KMS-11 (cell line): ENCODE results near the gene RRP36.
"Not testable (repeated sequence)": the region's sequence is repeated elsewhere in the genome, so short reads cannot be mapped to it uniquely, and the experiment has no call there.

Experiments
- H2AFZ ChIP-seq: fragments of 200-600 bp; sonication (generic); 2 replicates; pipeline ENCODE4 v1.6.1; 2016; ENCODE audit warnings: antibody characterized with exemption, mixed run types, low read depth
- H3K27ac ChIP-seq: fragments of 200-600 bp; sonication (generic); 2 replicates; pipeline ENCODE4 v1.6.1; 2016; ENCODE audit warnings: mild to moderate bottlenecking, mixed run types
- H3K27me3 ChIP-seq: fragments of 200-600 bp; sonication (generic); 2 replicates; pipeline ENCODE4 v1.6.1; 2017; ENCODE audit warnings: mild to moderate bottlenecking, low read depth, mixed run types, moderate library complexity; ENCODE audit not compliant: insufficient read depth
- H3K36me3 ChIP-seq: fragments of 200-600 bp; sonication (generic); 2 replicates; pipeline ENCODE4 v1.6.1; 2017; ENCODE audit warnings: mild to moderate bottlenecking, mixed run types; ENCODE audit not compliant: insufficient read depth
- H3K4me1 ChIP-seq: fragments of 200-600 bp; sonication (generic); 2 replicates; pipeline ENCODE4 v1.6.1; 2016; ENCODE audit warnings: mild to moderate bottlenecking, low read depth, mixed run types; ENCODE audit not compliant: poor library complexity, severe bottlenecking
- H3K4me2 ChIP-seq: fragments of 200-600 bp; sonication (generic); 2 replicates; pipeline ENCODE4 v1.7.0; 2016; ENCODE audit warnings: mild to moderate bottlenecking, mixed run types
- H3K4me3 ChIP-seq: fragments of 200-600 bp; sonication (generic); IDR thresholded peaks from 2 replicates; pipeline ENCODE4 v1.6.1; 2017; ENCODE audit warnings: low read depth, low read length, mixed read lengths; ENCODE audit not compliant: insufficient read depth
- H3K79me2 ChIP-seq: fragments of 200-600 bp; sonication (generic); 2 replicates; pipeline ENCODE4 v1.6.1; 2016; ENCODE audit warnings: low read depth, mixed run types; ENCODE audit not compliant: insufficient read depth
- H3K9ac ChIP-seq: fragments of 200-600 bp; sonication (generic); 2 replicates; pipeline ENCODE4 v1.6.1; 2016; ENCODE audit warnings: mild to moderate bottlenecking, mixed run types
- H4K20me1 ChIP-seq: fragments of 200-600 bp; sonication (generic); 2 replicates; pipeline ENCODE4 v1.6.1; 2016; ENCODE audit warnings: mild to moderate bottlenecking, mixed run types; ENCODE audit not compliant: insufficient read depth
- TF ChIP-seq, protein P1 (sequence below): fragments of 200-600 bp; sonication (generic); conservative IDR thresholded peaks from 2 replicates; pipeline ENCODE4 v1.6.1; 2017; ENCODE audit warnings: low read depth, mild to moderate bottlenecking, antibody characterized with exemption, low read length, moderate library complexity, mixed read lengths

Gene RRP36

DNA sequence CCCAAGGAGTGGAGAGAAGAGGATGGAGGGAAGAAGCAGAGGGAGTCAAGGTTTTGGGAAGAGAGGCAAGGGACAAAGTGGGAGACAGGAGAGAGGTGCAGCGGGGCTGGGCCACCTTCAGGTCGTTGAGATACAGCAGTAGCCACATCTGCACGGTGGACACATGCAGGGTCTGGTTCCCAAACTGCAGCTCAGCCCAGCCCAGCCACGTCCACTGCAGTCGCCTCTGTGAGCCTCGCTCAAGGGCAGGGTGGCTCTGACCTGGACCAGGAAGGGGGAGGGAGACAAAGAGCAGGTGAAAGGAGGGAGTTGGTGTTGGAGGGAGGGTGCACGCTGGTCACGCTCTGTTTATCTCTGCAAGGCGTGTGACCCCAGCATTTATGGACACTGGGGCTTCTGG, 17.3 kb downstream of the RRP36 start:
- H3K4me2 ChIP-seq = no peak overlapping the region
- no peaks in the 10 kb centered on the region for H4K20me1 ChIP-seq
- H3K79me2 ChIP-seq = no peaks in the 10 kb centered on the region
- H3K4me1 ChIP-seq = peaks cover 18% of the 10 kb centered on the region
- TF ChIP-seq, protein P1, sequence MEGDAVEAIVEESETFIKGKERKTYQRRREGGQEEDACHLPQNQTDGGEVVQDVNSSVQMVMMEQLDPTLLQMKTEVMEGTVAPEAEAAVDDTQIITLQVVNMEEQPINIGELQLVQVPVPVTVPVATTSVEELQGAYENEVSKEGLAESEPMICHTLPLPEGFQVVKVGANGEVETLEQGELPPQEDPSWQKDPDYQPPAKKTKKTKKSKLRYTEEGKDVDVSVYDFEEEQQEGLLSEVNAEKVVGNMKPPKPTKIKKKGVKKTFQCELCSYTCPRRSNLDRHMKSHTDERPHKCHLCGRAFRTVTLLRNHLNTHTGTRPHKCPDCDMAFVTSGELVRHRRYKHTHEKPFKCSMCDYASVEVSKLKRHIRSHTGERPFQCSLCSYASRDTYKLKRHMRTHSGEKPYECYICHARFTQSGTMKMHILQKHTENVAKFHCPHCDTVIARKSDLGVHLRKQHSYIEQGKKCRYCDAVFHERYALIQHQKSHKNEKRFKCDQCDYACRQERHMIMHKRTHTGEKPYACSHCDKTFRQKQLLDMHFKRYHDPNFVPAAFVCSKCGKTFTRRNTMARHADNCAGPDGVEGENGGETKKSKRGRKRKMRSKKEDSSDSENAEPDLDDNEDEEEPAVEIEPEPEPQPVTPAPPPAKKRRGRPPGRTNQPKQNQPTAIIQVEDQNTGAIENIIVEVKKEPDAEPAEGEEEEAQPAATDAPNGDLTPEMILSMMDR = no peak
- no peak overlapping the region for H3K9ac ChIP-seq
- no peak overlapping the region for H3K4me3 ChIP-seq
- no peaks in the 10 kb centered on the region for H3K36me3 ChIP-seq
- no peak overlapping the region for H3K27ac ChIP-seq
- no peaks in the 10 kb centered on the region for H3K27me3 ChIP-seq
- no peak overlapping the region for H2AFZ ChIP-seq

DNA sequence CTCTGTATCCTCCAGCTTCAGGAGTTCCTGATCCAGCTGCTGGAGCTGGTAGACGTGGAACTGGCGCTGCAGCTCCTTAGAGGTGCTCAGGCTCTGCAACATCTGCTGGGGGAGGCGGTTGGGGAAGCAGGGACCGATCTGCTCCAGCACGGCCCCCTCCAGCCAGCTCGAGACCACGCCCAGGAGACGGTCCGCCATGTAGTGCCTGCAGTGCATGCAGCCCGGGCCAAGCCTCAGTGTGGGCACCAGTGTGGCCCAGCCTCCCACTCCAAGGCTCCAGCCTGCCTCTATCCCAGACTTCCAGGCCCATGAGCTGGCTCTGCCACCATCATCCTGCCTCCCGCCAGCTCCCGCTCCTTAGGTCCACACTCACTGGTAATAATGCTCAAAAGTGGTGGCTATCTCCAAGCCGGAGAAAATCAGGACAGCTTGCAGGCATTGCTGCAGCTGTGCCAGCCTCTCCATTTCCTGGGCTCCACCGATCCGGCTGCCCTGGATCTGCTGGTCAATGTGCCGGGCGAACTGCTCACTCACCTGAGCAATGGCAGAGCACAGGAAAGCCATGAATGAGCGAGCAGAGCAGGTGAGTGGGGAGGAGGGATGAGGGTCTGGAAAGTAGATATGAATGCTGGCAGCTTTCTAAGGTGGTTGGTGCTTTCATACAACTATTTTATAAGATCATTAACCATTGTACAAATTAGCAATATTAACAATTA, 19.3 kb downstream of the RRP36 start:
- Histone ChIP-seq H3K4me2 (no peak overlapping the region), H3K36me3 (no peaks in the 10 kb centered on the region), H3K9ac (no peak overlapping the region), H4K20me1 (no peaks in the 10 kb centered on the region), H2AFZ (no peak overlapping the region), H3K27ac (no peak overlapping the region), H3K79me2 (no peaks in the 10 kb centered on the region), H3K27me3 (no peaks in the 10 kb centered on the region), H3K4me1 (peaks cover 18% of the 10 kb centered on the region), H3K4me3 (no peak overlapping the region)
- TF ChIP-seq, protein P1 = no peak

DNA sequence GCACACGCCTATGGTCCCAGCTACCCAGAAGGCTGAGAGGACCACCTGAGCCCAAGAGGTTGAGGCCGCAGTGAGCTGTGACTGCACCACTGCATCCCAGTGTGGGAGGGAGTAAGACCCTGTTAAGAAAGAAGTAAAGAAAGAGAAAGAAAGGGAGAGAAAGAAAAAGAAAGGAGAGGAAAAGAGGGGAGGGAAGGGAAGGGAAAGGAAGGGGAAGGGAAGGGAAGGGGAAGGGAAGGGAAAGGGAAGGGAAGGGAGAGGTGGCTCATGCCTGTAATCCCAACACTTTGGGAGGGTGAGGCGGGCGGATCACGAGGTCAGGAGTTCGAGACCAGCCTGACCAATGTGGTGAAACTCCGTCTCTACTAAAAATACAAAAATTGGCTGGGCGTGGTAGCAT, 20.1 kb downstream of the RRP36 start:
- H3K4me1 ChIP-seq = peaks cover 18% of the 10 kb centered on the region
- not testable (repeated sequence) for H3K9ac ChIP-seq, H2AFZ ChIP-seq, H4K20me1 ChIP-seq, H3K27ac ChIP-seq, H3K36me3 ChIP-seq, H3K27me3 ChIP-seq, H3K4me2 ChIP-seq, H3K79me2 ChIP-seq, H3K4me3 ChIP-seq

DNA sequence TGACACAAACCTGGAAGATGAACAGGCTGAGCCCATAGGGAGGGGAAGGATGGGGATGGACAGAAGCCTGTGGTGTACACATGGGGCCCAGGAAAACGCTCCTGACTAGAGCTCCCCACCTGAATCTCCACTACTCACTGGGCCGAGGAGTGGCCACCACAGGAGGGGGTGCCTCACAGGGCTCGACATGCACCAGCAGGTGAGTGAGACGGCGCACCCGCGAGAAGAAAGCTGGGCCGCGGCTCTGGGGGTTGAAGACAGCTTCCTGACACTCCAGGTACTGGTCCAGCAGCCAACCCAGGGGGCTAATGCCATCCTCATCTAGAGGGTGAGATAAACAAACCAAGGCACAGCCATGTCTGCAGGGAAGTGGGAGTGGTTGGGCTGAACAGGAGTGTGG, 21.9 kb downstream of the RRP36 start:
- Histone ChIP-seq H3K4me3 (no peak overlapping the region), H3K4me1 (peaks cover 18% of the 10 kb centered on the region), H3K4me2 (no peak overlapping the region), H3K9ac (no peak overlapping the region), H3K36me3 (no peaks in the 10 kb centered on the region), H3K27ac (no peak overlapping the region), H3K27me3 (no peaks in the 10 kb centered on the region), H4K20me1 (no peaks in the 10 kb centered on the region), H3K79me2 (no peaks in the 10 kb centered on the region), H2AFZ (no peak overlapping the region)
- TF ChIP-seq, protein P1 = no peak

DNA sequence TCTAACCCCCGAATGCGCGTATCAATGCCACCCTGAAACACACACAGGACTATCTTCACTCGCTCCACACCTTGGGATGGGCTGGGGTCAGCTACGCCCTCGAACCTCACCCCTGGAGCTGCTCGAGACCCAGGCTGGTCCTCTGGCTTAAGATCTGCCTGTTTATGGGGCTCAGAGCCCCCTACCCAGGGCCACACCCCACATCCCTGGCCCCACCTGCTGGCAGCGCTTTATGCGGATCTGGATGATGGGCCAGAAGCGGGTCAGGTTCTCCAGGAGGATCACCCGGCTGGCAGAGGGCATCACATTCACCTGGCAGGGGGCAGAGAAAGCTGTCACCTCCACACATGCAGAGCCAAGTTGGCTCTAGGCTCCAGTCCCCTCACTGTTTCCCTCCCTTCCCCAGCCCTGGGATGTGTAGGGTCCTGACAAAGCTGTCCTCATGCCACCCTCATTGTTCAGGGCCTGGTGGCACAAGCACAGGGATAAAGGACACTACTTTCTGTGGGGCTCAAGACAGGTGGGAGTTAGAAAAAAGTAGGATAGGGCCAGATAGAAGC, 24.0 kb downstream of the RRP36 start:
- no peak overlapping the region for H3K4me3 ChIP-seq
- H3K9ac ChIP-seq = no peak overlapping the region
- no peaks in the 10 kb centered on the region for H3K79me2 ChIP-seq
- no peaks in the 10 kb centered on the region for H3K27me3 ChIP-seq
- no peak overlapping the region for H3K4me2 ChIP-seq
- no peak overlapping the region for H3K27ac ChIP-seq
- H3K4me1 ChIP-seq = no peaks in the 10 kb centered on the region
- no peak overlapping the region for H2AFZ ChIP-seq
- no peaks in the 10 kb centered on the region for H4K20me1 ChIP-seq
- TF ChIP-seq, protein P1 = no peak
- no peaks in the 10 kb centered on the region for H3K36me3 ChIP-seq
